22Rv1 (cell line): Measurements from ENCODE around the gene FMN1.

Source experiments
- H3K27ac ChIP-seq: fragments of 450-650 bp; 2 replicates; pipeline ENCODE4 v1.5.1; 2017
- ZFX ChIP-seq: fragments of 450-650 bp; IDR thresholded peaks from 2 replicates; pipeline ENCODE4 v1.6.1; 2017; ENCODE audit warnings: antibody characterized with exemption, borderline replicate concordance
- TF ChIP-seq, protein P1 (sequence below): fragments of 450-650 bp; IDR thresholded peaks from 2 replicates; pipeline ENCODE4 v1.5.1; 2017; ENCODE audit warnings: mild to moderate bottlenecking

Gene FMN1

DNA sequence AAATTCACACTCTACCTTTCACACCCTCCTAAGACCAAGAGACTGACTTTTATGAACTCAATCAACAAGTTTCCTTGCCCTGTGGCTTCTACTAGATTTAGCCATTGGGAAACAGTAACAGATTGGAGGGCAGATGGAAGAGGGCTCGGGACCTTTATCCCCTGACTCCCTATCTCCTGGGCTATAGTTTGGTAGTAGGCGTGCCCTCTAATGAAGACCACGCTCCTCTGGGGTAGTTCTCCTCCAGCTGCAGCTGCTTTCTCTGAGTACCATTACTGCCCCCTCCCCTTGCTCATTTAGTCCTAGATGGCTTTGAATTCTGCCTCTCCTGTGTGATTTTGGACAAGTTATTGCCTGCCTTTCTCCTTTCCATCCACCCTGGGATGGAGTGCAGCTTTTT lies 33.3 kb downstream of the FMN1 start:
- TF ChIP-seq, protein P1, sequence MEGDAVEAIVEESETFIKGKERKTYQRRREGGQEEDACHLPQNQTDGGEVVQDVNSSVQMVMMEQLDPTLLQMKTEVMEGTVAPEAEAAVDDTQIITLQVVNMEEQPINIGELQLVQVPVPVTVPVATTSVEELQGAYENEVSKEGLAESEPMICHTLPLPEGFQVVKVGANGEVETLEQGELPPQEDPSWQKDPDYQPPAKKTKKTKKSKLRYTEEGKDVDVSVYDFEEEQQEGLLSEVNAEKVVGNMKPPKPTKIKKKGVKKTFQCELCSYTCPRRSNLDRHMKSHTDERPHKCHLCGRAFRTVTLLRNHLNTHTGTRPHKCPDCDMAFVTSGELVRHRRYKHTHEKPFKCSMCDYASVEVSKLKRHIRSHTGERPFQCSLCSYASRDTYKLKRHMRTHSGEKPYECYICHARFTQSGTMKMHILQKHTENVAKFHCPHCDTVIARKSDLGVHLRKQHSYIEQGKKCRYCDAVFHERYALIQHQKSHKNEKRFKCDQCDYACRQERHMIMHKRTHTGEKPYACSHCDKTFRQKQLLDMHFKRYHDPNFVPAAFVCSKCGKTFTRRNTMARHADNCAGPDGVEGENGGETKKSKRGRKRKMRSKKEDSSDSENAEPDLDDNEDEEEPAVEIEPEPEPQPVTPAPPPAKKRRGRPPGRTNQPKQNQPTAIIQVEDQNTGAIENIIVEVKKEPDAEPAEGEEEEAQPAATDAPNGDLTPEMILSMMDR, result no peak
- TF ChIP-seq ZFX, result no peak
- no peak overlapping the region for H3K27ac ChIP-seq

DNA sequence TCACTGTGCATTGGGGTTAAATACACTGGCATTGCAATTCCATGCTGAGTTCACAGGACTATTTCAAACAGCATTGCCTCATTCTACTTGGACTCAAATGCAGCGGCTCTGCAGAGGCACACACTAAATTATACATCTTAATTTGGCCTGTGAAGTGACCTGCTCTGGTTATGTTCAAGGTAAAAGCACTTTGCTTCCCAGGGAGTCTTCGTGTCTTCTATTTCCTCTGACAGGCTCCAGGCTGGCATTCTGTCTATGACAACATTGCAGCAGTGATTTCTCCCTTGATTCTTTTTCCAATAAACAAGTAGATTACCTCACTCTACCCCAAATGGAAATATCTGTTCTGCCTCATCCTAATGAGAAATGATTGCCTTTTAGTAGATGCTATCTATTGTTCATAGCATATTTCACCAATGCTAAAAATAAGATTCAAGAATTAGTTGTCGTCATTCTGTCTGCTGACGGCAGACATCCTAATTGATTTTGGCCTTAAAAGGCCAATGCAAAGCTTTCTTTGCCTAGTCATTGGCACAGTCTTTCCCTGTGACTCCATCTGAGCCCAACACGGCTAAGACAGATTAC lies 33.8 kb downstream of the FMN1 start:
- no peak for TF ChIP-seq ZFX
- H3K27ac ChIP-seq, result no peak overlapping the region

DNA sequence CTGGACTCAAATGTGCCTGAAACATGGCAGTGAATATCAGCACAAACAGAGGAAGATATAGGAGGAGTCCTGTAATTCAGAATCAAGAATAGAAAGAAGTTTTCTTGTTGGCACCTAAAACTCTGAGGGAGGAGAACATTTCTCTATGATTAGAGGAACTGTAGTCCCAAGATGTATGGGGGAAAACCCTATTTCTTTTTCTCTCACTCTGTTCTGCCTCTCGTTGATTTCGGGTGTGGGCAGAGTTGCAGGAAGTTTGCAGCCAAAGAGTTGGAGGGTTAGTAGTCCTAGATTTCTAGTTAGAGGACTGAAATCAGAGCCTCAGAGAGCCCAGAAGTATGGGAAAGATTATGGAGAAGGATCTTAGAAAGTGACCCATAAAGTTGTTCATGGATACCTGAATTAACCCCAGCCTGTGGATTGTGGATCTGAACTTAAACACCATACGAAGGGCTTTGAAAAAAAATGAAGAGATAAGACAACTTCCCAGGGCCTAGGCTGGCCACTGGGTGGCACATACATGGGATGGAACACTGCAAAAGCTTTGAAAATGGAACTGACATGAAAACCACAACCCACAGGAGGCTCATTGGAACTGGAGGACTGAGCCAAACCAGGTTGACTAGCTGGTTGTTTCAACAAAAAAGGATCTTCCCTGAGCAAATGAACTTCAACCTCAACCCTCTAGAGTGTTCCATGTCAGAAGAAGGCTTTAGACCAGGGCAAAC lies 34.6 kb downstream of the FMN1 start:
- TF ChIP-seq ZFX, result no peak
- TF ChIP-seq, protein P1, result no peak
- H3K27ac ChIP-seq, result no peak overlapping the region

DNA sequence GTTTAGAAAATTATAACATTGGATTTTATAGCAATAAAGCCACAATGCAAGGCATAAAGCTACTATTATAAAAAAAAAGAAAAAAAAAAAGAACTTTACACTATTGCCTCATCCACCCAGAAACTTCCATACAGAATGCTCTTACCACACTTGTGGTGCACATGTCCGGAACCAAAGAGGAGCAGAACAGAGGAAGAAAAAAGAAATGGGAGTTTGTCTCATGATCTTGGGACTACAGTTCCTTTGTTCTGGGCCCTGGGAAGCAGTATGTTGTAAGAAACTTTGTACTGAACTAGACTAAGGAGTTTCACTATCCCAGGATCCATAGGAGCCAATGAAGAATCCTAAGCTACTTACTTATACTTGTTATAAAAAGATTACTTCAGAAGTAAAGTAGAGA lies 36.1 kb downstream of the FMN1 start:
- no peak overlapping the region for H3K27ac ChIP-seq
- no peak for TF ChIP-seq ZFX
- TF ChIP-seq, protein P1, result no peak

DNA sequence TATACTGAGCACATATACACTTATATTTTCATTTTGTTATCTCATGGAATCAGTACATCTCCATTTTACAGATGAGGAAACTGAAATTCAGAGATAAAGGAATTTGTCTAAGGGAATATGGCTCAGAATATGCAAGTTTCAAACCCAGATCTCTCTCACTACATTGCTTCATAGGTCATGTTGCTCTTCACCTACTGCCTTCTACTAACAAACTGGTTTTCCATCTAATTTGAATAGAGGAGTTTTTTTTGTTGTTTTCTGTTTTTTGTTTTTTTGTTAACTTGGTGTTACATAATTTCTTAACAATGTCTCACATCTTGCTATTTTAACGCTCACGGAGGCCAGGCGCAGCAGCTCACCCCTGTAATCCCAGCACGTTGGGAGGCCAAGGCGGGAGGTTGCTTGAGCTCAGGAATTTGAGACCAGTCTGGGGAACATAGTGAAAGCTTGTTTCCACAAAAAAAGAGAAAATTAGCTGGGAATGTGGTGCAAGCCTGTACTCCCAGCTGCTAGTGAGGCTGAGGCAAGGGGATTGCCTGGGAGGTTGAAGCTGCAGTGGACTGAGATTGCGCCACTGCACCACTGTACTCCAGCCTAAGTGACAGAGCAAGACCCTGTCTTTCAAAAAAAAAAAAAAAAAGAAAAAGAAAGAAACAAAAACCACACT lies 37.0 kb downstream of the FMN1 start:
- TF ChIP-seq, protein P1, result no peak
- TF ChIP-seq ZFX, result no peak
- no peak overlapping the region for H3K27ac ChIP-seq

DNA sequence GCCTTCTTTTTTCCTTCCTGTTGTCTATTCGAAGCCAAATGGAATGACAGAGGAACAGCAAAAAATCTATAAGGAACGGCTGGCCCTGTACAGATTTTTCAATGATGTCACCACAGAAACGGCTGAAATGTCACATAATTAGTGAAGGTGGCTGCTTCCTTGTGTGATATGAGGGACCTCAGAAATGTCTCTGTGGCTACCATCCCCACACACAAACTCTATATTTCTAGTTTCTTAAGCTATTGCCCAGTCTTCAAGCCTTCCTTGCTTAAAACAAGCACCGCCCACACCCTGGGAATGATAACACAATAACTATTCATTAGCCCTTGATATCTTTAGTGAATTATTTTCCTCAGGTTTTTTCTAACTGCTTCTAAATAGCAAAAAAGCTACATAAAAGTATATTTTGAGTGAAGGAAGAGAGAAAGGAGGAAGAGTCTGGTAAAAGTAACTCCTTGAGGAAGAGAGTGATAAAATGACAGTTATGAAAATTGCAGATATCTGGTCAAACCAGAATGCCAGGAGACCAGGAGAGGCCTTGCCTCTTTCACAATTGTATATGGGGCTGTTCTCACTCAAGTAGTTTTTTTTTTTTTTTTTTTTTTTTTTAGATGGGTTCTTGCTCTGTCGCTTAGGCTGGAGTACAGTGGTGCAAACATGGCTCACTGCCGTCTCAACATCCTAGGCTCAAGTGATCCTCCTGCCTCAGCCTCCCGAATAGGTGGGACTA lies 38.7 kb downstream of the FMN1 start:
- no peak overlapping the region for H3K27ac ChIP-seq
- TF ChIP-seq, protein P1, result no peak
- no peak for TF ChIP-seq ZFX

DNA sequence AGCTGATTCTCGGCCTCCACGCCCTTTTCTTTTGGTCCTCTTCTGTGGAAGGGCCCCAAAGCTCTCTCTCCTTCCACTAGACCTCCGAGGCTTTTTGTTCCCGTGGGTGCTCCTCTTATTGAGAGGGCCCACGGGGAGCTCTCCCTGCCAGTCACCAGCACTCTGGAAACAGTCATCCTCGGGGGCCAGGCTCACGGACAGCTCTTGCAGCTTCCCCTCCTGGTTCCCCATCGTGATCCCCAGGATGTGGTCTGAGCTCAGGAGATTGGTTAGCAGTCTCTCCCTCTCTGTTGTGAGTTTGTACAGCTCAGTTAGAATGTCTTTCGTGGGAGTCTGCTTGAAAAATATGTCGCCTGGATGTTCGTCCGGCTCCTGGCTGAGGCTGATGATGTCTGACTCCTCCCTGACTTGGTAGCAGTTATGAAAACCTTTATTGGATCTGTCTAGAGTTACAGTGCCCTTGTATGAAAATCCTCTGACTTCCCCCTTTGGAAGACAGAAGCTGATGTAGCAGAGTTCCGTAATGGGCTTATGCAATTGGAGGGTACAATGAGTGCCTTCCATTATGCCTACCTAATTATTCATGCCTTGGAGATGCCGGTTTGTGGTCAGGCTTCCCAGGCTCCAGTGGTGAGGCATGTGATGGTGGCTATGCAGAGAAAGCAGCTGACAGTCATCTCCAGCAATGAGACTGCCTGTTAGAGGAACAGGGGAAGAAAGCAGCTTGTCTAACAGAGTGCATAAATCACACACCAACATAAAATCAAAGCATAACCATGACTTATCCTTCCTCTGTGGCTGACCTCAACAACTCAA lies 40.0 kb downstream of the FMN1 start:
- no peak overlapping the region for H3K27ac ChIP-seq
- no peak for TF ChIP-seq ZFX
- TF ChIP-seq, protein P1, result no peak
